Measurements from ENCODE around the gene BBS2.
"Not testable (repeated sequence)": the region's sequence is repeated elsewhere in the genome, so short reads cannot be mapped to it uniquely, and the experiment has no call there.

BBS2 gene

DNA sequence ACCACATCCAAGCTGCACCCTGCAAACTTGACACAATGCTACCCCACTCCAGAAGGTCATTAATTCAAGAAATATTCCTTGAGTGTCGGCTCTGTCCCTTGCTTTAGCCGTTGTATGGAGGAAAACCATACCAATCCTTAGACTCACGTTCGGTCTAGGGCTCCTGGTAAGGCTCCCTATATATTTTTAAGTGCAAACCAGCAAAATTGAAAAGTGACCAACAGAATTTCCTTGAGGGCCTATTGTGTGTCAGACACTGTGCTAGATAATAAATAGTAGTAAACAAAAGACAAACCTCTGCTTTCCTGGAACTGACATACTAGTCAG lies 390 bp upstream of the BBS2 start:
- no peak for FAIRE-seq

DNA sequence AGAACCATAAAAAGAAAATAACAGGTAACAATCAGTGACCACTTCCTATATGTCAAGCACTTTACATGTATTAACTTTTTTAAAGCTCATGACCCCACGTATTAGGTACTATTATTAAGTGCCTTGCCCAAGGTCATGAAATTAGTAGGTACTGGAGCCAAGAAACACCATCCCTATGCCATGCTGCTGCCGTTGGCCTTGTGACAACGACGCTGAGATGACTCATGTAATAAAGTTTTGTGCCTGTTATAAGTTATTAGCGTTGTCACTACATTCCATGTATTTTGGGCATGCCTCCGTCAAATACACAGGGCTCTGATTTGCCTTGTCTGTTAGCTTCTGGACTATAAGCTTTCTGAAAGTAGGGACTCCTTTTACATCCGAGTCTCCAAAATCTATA lies 1.4 kb downstream of the BBS2 start:
- FAIRE-seq = no peak

DNA sequence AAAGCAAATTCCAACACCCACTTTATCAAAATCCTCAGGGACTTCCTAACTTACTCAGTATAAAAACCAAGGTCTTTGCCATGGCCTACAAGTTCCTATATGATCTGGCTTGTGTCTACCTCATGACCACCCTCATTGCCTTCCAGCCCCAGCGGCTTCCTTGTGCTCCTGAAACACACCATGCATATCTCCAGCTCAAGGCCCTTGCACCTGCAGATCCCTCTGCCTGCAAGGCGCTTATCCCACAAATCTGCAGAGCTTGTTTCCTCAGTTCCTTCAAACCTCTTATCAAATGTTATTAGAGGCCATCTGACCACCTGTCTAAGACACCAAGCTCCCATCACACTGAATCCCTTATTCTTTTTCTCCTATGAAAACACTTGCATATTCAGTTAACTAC lies 2.6 kb downstream of the BBS2 start:
- FAIRE-seq = no peak

DNA sequence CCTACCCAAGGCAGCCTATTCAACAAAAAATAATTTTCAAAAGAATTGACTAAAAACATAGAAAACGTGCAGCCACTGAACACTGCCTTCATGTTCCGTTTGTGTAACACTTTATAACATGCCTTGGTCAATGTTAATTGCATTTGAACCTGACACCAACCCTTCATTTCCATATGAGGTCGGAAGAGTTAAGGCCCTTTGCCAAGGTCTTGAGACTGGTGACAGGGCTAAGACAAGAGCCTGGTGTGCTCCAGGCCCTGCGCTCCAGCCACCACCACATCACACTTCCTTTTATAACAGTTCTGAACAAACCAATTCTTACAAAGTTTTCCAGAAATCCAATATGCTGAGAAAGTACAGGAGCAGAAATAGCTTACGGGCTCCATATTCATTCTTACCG lies 4.2 kb downstream of the BBS2 start:
- FAIRE-seq = no peak

DNA sequence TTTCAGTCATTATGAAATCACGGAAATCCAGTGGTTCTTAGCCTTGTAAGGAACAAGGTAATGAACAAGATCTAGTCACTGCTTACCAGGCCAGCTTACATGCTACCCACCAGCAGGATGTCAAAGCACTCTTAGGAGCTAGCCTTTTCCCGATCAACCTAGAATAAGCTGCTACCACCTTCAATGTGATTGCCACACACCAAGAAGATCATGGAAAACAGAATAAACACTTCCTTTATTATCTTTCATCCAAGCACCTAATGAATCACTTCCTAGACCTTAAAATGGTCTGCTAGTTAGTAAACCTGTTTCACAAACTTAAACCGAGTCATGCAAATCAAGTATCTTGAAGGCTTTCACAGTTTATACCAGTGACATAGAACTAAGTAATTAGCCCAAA lies 5.0 kb downstream of the BBS2 start:
- no peak for FAIRE-seq

DNA sequence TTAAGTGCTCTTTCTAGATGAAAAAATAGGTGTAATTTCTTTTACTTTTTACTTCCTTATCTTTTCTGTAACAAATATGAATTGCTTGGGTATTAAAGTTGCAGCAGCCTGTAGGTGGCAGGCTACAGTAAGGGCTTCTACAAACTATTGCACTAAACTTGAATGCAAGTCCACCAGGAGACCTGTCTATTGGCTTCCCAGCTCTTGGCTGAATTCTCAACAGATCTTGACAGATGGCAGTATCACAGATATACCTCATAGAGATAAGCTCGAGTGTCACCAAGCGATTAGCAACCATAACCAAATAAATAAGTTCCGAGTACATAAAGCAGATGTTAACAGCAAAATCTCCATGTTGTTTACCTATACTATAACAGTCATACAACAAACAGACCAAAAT lies 5.9 kb downstream of the BBS2 start:
- peak; percentile 90 for FAIRE-seq

DNA sequence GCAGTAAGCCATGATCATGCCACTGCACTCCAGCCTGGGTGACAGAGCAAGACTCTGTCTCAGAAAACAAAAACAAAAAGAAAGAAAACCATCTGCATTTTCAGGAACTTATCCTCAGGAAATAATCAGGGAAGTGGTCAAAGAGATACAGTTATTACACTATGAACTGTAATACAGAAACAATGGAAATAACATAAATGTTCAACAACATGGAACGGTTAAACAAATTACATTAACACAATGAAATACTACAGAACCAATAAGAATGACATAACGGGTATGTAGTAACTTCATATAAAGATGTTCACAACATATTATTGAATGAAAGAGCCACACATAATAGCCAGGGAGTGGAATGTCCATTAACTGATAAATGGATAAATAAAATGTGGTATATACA lies 6.7 kb downstream of the BBS2 start:
- FAIRE-seq = no peak

DNA sequence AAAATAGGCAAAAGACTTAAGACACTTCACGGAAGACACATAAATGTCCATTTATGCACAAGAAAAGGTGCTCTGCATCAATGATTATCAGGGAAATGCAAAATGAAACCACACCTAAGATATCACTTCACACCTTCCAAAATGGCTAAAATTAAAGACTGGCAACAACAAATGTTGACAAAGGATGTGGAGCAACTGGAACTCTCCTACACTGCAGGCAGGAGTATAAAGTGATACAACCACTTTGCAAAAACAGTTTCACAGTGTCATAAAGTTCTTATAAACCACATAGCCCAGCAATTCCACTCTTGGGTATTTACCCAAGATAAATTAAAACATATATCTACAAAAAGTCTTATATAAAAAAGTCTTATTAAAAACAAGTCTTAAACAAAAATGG lies 7.8 kb downstream of the BBS2 start:
- FAIRE-seq = no peak

DNA sequence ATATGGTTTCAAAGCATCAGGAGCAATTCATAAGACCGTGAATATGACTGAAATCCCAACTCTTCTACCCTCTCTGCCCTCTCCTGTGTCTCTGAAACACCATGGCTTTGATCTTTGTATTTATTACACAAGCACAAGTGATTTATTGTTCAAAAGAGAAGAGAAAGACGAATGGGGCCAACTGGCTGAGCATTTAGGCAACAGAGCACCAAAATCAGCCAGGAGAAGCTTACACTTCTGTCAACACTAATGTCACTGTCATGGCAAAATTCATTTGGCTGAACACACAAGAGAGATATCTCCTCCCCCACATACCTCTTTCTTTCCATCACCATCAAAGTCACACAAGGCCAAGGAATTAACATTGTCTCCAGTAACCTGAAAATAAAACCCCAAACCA lies 9.3 kb downstream of the BBS2 start:
- FAIRE-seq = no peak

DNA sequence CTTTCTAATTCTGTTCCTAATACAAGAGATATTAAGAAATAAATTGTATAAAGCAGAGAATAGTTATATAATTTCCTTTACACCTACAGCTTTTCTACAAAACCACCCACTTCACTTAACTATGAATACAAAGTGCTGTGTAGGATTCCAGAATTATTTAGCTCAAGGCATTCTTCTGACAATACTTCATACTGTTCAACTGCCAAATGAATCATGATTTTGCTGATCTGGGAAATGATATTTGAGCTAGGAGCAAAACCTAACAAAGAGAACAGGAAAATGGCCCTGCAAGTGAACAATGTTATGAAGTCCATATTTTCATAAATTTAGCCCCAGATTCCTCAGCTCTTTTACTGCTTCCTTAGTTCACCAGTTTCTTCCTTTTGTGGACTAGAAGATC lies 12.9 kb downstream of the BBS2 start:
- FAIRE-seq = no peak

DNA sequence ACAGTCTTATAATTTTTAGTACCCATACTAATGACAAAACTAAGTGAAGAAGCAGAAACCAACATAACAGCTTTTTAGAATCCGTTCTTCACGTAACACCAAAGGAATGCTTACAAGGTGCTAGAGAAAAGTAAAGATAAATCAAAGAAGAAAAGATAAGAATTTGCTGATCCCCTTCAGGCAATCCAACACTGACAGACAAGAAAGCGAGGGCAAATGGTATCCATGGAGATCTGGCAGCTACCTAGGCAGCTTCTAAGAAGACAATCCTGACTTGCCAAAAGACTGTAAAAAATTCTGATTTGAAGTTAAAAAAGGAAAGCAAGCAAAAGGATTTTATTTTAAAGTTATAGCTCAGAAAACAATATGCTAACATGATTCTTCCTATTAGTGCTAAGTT lies 14.6 kb downstream of the BBS2 start:
- FAIRE-seq = no peak

DNA sequence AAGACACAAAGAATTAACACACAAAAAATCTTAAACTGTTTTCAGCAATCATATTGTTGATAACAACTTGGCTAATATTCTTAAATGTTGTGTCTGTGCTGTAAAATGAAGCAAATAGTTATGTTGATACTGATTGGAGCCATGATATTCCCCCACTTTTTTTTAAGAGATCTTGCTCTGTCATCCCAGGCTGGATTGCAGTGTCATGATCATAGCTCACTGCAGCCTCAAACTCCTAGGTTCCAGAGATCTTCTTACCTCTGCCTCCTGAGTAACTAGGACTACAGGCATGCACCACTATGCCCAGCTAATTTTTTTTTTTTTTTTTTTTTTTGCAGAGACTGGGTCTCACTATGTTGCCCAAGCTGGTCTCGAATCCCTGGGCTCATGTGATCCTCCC lies 26.0 kb downstream of the BBS2 start:
- no peak for FAIRE-seq

DNA sequence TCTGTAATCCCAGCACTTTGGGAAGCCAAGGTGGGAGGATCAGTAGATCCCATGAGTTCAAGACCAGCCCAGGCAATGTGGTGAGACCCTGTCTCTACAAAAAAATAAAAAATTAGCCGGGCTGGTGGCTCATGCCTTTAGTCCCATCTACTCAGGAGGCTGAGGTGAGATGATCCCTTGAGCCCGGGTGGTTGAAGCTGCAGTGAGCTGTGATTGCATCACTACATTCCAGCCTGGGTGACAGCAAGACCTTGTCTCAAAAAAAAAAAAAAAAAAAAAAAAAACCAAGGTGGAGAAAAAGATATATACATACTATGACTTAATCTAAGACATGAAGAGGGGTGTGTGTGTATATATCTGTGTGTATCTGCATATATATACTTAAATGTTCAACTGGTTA lies 26.7 kb downstream of the BBS2 start:
- FAIRE-seq = no peak

DNA sequence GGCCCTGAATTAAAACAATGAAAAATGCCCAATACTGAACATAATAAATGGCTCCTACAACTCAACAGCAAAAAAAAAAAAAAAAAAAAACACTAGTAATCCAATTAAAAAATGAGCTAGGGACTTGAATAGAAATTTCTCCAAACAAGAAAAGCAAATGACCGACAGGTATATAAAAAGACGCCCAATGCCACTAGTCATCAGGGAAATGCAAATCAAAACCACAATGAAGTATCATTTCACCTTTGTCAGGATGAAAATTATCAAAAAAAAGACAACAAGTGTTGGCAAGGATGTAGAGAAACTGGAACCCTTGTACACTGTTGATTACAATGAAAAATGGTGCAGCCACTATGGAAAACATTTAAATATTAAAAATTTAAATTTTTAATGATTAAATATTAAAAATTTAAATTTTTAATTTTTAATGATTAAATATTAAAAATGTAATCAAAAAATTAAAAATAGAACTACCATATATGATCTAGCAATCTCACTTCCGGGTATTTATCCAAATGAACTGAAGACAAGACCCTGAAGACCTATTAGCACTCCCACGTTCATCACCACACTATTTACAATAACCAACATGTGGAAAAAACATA lies 28.1 kb downstream of the BBS2 start:
- FAIRE-seq = no peak

DNA sequence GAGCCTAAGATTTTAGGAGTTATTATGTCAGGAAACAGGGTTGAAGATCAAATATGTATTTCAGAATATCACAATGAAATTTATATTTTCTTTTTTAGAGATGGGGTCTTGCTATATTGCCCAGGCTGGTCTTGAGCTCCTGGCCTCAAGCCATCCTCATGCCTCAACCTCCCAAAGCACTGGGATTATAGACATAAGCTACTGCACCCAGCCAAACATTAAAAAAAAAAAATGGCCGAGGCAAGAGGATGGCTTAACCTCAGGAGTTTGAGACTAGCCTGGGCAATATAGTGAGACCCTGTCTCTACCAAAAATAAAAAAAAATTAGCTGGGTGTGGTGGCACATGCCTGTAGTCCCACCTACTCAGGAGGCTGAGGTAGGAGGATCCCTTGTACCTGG lies 31.0 kb downstream of the BBS2 start:
- not testable (repeated sequence) for FAIRE-seq

DNA sequence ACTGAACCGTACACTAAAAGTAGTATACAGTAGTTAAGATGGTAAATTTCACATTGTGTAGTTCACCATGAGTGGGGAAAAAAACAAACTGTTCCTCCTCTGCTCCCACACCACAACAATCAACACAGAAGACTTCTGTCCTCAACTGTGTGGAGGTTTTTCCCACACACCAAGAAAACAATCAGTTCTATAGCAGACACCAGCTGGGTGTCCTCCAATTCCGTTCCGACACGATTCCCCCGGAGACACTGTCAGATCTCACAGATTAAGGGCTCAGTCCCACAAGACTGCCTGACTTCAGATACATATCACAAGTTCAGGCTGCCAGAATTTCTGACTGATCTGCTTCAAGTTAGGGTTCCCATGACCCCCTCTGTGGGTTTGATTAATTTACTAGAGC lies 31.8 kb downstream of the BBS2 start:
- FAIRE-seq = no peak

DNA sequence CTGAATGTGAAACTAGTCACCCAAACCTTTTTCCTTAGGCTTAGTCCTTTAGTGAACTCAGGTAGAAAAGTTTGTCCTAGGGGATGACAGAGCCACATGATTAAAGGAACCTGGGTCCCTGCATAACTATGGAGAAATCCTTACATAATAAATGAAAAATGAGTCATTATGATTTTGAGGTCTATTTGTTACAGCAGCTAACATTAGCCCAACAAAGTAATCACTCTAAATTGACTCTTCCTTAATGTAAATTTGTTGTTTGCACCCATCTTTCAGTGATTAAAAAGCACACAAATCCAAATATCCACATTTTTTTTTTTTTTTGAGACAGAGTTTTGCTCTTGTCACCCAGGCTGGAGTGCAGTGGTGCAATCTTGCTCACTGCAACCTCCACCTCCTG lies 36.4 kb downstream of the BBS2 start:
- no peak for FAIRE-seq

DNA sequence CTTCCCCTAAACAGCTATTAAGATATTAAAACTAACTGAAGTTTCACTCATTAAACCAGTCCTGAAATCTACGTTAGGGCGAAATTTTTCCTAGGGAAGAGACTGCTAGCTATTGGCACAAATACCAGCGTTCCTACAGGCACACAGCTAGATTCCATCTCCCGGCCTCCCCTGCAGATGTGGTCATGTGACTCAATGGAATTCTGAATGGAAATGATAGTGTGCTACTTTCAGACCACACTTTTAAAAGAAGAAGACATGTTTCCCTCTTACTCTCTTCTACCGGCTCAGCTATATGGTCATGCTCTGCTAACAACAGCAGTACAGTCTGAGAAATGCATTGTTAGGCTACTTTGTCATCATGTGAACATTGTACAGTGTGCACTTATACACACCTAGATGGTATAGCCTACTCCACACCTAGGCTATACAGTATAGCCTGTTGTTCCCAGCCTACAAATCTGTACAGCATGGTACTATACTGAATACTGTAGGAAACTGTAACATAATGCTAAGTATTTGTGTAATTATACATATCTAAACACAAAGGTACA lies 37.1 kb downstream of the BBS2 start:
- FAIRE-seq = no peak

DNA sequence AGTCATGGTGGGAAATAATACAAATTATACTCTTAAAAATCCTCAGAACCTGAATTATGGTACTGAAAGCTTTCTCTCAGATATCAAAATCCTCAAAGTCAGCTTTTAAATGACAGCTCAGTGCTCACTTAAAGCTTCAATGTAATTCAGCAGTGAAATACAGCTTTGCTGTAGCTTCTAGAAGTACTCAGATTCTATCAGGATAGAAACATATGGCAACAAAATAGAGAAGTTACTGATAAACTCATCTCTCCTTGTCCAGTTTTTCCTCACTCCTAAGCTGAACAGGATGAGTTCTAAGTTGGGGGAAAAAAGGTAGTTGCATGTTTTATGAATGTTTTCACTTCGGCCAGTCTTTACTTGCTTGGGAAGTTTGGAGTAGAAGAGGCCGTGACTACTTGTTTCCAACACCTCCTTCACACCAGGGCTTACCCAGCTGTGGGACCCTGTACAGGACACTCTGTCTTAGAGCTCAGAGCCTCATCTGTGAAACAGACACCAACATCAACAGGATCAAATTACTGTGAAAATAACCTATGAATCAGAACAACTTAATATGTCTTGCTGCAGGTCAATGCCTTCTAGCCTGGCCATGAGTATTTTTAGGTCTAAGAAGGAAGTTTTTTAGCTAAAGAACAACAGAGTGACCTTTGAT lies 38.2 kb downstream of the BBS2 start:
- FAIRE-seq = no peak

DNA sequence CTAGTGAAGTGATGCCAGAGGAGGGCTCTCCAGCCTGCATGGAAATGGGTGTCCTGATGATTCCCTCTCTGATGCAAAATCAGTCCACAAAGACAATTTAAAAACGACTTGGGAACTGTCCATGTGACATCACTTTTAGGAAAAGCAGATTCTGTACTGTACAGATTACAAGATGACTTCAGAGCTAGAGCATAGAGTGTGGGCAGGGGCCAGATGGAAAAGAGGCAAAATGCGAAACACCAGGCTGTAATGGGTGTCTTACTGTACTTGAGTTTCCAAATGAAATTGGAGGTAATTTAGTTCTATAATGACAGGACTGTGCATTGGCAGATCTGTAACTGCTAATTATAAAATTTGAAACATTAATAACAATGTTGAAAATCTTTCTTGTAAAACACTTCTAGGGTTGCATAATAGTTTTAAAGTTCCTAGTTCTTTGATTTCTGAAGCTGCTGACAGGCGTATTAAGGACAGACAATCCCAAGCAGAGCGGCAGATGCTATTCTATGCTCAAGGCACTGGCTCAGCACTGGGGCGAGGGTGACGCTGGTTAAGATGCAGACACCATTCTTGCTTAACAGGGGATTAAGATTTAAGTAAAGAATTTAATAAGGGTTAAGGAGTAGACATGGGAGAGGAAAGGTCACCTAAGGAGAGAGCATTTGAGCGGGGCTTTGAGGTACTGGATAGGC lies 38.9 kb downstream of the BBS2 start:
- no peak for FAIRE-seq

DNA sequence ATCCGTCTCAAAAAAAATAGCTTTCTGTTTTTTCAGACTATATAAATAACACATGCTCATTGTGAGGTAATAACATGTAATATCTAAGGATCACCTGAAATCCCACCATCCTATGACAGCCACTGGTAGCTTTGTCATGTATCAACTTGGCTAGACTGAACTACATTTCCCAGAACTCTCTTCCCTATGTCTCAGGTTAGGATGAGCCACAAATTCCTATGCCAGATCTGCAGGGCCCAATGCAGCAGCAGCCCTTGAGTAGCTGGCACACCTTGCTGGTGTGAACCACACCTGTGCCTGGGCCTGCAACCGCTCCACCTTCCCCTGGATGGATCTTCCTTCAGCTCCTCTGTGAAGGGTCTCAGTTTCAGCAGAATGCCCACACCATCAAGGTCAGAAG lies 40.4 kb downstream of the BBS2 start:
- FAIRE-seq = no peak

DNA sequence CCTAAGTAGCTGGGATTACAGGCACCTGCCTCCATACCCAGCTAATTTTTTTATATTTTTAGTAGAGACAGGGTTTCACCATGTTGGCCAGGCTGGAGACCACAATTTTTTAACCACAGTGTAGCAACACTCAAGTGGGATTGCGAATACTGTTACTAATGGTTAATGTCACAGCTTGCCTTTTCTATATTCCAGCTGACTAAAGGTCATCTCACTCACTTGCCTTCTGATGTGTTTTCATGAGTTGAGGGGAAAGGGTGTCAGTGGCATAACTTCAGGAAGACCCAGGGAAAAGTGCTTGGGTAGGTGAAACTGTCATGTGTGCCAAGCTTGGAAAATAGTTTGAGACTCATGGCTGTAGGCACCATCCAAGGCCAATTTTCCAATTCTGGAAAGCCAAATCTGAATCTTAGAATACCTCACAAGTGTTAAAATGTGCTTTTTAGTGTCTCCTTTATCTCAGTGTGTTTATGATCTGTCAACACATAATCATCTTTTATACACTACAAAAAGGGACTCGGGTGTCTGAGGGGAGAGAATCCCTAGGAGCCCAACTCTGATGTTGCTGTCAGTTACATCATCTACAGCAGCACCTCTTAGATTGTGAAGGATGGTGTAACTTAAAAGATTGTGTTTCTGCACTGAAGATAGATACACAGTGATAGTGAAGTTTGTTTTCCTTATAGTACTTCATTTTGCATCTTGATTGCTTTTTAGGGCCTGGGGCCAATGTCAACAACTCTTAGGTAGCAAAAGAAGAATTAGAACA lies 41.4 kb downstream of the BBS2 start:
- no peak for FAIRE-seq

DNA sequence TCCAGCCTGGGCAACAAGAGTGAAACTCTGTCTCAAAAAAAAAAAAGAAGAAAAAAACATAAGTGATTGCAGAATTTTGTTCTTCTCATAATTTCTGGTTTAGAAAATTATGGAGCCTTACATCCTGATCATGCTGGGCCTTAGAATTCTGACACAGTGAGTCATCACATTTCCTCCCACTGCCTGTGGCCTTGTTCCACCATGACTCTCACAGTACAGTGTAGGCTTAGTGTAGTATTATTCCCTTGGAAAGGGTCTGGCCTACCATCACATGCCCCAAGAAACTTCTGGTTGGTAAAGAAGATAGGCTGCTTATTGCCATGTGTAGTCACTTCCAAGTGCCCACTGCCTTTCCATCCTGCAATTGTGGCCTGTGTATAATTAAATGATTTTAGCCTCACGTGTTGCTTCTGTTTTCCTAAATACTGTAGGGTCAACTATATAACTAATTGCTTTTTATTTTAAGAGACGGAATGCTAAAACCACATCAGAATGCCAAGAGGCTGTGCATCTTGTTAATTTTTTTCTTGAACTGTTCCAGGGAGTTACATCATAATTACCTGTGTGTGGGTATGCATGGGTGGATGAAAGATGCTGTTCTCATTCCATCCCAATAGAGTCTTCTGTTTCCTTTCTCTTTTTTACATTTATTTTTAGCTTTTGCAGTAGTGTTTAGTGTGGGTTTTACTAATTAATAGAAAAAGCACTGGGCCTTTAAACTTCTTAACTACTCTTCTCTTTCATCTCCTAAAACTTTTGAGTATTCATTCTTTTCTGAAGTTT lies 42.5 kb downstream of the BBS2 start:
- no peak for FAIRE-seq

Data from TTC549 (cell line).